Mesodermal cell (in vitro differentiated cells): ENCODE results near the gene TMEM119.
"Not testable (repeated sequence)": the region's sequence is repeated elsewhere in the genome, so short reads cannot be mapped to it uniquely, and the experiment has no call there.

ENCODE experiments used
- H3K27ac ChIP-seq: 2 replicates; pipeline ENCODE4 v1.7.0; 2013; ENCODE audit warnings: mild to moderate bottlenecking, low read depth, low read length, moderate library complexity; ENCODE audit not compliant: severe bottlenecking
- H3K36me3 ChIP-seq: 2 replicates; pipeline ENCODE4 v1.7.1; 2013; ENCODE audit warnings: mild to moderate bottlenecking, low read length, moderate library complexity; ENCODE audit not compliant: control insufficient read depth, insufficient read depth
- H3K4me1 ChIP-seq: one replicate; pipeline ENCODE4 v1.7.1; 2013; ENCODE audit warnings: mild to moderate bottlenecking, low read length; ENCODE audit not compliant: insufficient read depth, control insufficient read depth, poor library complexity, severe bottlenecking
- H3K4me3 ChIP-seq: 2 replicates; pipeline ENCODE4 v1.7.0; 2013; ENCODE audit warnings: low read length, control low read depth, mild to moderate bottlenecking; ENCODE audit not compliant: insufficient read depth, poor library complexity, severe bottlenecking; ENCODE audit errors: extremely low read depth
- H3K9me3 ChIP-seq: 2 replicates; pipeline ENCODE4 v1.7.1; 2013; ENCODE audit warnings: mild to moderate bottlenecking, low read length, moderate library complexity; ENCODE audit not compliant: control insufficient read depth
- WGBS, 2 experiments: methylation state at CpG; one replicate each; pipeline ENCODE4 v1.1.5; 2013; ENCODE audit warnings: missing lambda C conversion rate in 2 of 2; ENCODE audit not compliant: insufficient coverage in 2 of 2; 5-methylcytosine and 5-hydroxymethylcytosine counted together

TMEM119 gene

GRCh38 chr12:108620236-108620879 lies 22.5 kb upstream of the TMEM119 start:
- H3K4me1 ChIP-seq: no peaks in the 10 kb centered on the region
- WGBS, 2 experiments: 90 to 99% methylated on average over 10 of the region's 10 CpGs
- no peaks in the 10 kb centered on the region for H3K36me3 ChIP-seq
- H3K4me3 ChIP-seq: no peak overlapping the region
- peaks cover 8% of the 10 kb centered on the region for H3K9me3 ChIP-seq
- no peak overlapping the region for H3K27ac ChIP-seq

- no peaks in the 10 kb centered on the region for H3K4me1 ChIP-seq
- no peak overlapping the region for H3K4me3 ChIP-seq
- 93 to 98% methylated on average over 7 to 13 of the region's 14 CpGs for WGBS, 2 experiments
- no peaks in the 10 kb centered on the region for H3K36me3 ChIP-seq
- H3K27ac ChIP-seq: no peak overlapping the region
- peaks cover 8% of the 10 kb centered on the region for H3K9me3 ChIP-seq
Observed at GRCh38 chr12:108619369-108620160, 21.7 kb upstream of the TMEM119 start.

GRCh38 chr12:108618953-108619274 lies 21.0 kb upstream of the TMEM119 start:
- H3K4me1 ChIP-seq, H3K9me3 ChIP-seq, H3K4me3 ChIP-seq, H3K27ac ChIP-seq, H3K36me3 ChIP-seq: not testable (repeated sequence)
- whole genome bisulfite sequencing, 2 experiments: 92 to 100% methylated on average over 4 of the region's 4 CpGs

- Histone ChIP-seq H3K27ac (no peak overlapping the region), H3K36me3 (no peaks in the 10 kb centered on the region), H3K4me1 (no peaks in the 10 kb centered on the region), H3K9me3 (peaks cover 8% of the 10 kb centered on the region), H3K4me3 (no peak overlapping the region)
- 11 to 26% methylated on average over 8 to 13 of the region's 16 CpGs for WGBS, 2 experiments
Observed at GRCh38 chr12:108618079-108618952, 20.4 kb upstream of the TMEM119 start.

- peaks cover 8% of the 10 kb centered on the region for H3K9me3 ChIP-seq
- no peak overlapping the region for H3K27ac ChIP-seq
- WGBS, 2 experiments: 90 to 92% methylated on average over 9 to 11 of the region's 14 CpGs
- H3K36me3 ChIP-seq: no peaks in the 10 kb centered on the region
- no peak overlapping the region for H3K4me3 ChIP-seq
- H3K4me1 ChIP-seq: peaks cover 5% of the 10 kb centered on the region
Observed at GRCh38 chr12:108616941-108617858, 19.3 kb upstream of the TMEM119 start.

- peaks cover 8% of the 10 kb centered on the region for H3K9me3 ChIP-seq
- H3K4me1 ChIP-seq: peaks cover 5% of the 10 kb centered on the region
- no peaks in the 10 kb centered on the region for H3K36me3 ChIP-seq
- 94 to 95% methylated on average over 2 of the region's 2 CpGs for WGBS, 2 experiments
- no peak overlapping the region for H3K4me3 ChIP-seq
- no peak overlapping the region for H3K27ac ChIP-seq
Observed at GRCh38 chr12:108616359-108616758, 18.5 kb upstream of the TMEM119 start.

- H3K27ac ChIP-seq: no peak overlapping the region
- H3K4me1 ChIP-seq: peaks cover 5% of the 10 kb centered on the region
- no CpG with 5 or more reads among the region's 1 CpG for WGBS, 2 experiments
- H3K4me3 ChIP-seq: no peak overlapping the region
- H3K36me3 ChIP-seq: no peaks in the 10 kb centered on the region
- peaks cover 8% of the 10 kb centered on the region for H3K9me3 ChIP-seq
Observed at GRCh38 chr12:108615918-108616317, 18.0 kb upstream of the TMEM119 start.

- H3K36me3 ChIP-seq: no peaks in the 10 kb centered on the region
- peaks cover 8% of the 10 kb centered on the region for H3K9me3 ChIP-seq
- WGBS, 2 experiments: 92 to 100% methylated on average over 4 to 6 of the region's 6 CpGs
- no peak overlapping the region for H3K27ac ChIP-seq
- no peak overlapping the region for H3K4me3 ChIP-seq
- peaks cover 10% of the 10 kb centered on the region for H3K4me1 ChIP-seq
Observed at GRCh38 chr12:108614639-108615038, 16.8 kb upstream of the TMEM119 start.

GRCh38 chr12:108614041-108614440 lies 16.2 kb upstream of the TMEM119 start:
- 84 to 85% methylated on average over 3 to 4 of the region's 4 CpGs for WGBS, 2 experiments
- Histone ChIP-seq H3K36me3 (no peaks in the 10 kb centered on the region), H3K4me3 (no peak overlapping the region), H3K4me1 (peaks cover 14% of the 10 kb centered on the region), H3K27ac (no peak overlapping the region), H3K9me3 (peaks cover 8% of the 10 kb centered on the region)

GRCh38 chr12:108613548-108613947 lies 15.7 kb upstream of the TMEM119 start:
- Histone ChIP-seq H3K27ac (no peak overlapping the region), H3K36me3 (no peaks in the 10 kb centered on the region), H3K4me1 (peaks cover 14% of the 10 kb centered on the region), H3K4me3 (no peak overlapping the region), H3K9me3 (peaks cover 8% of the 10 kb centered on the region)
- WGBS, 2 experiments: 71 to 86% methylated on average over 1 to 8 of the region's 9 CpGs
